Activated T-cell treated with anti-CD3 and anti-CD28 coated beads, Interleukin-2, amount 50 U/mL, for 72 hours (primary cell): ENCODE measurements around the gene KDM3B. TPM values are rescaled to one million over a fixed set of nuclear protein-coding genes. Genes with fewer than 3 reads are reported as not detected.

Experiments used
- ATAC-seq, 2 donors: fragments of 150-1000 bp; cut with Tn5 transposase; replicated peaks in 1 of 2; 2 replicates each; pipeline ENCODE4 v1.10.0; 2021; ENCODE audit warnings: moderate library complexity in 2 of 2, mild to moderate bottlenecking in 1 of 2
- DNase-seq, 2 donors: peaks; one replicate each; pipeline ENCODE4 v3.0.0; 2021 to 2022; ENCODE audit warnings: mixed read lengths in 1 of 2
- H3K27ac Mint-ChIP-seq: one replicate; pipeline ENCODE4 v1.8.0; 2022; ENCODE audit warnings: mild to moderate bottlenecking, moderate library complexity, mixed read lengths
- H3K27me3 Mint-ChIP-seq: one replicate; pipeline ENCODE4 v1.8.0; 2022; ENCODE audit warnings: low read depth, mixed read lengths
- H3K36me3 Mint-ChIP-seq, 2 donors: one replicate each; pipeline ENCODE4 v1.8.0; 2022; ENCODE audit warnings: mixed read lengths in 2 of 2, mild to moderate bottlenecking in 1 of 2; ENCODE audit not compliant: insufficient read depth in 2 of 2
- H3K4me1 Mint-ChIP-seq: one replicate; pipeline ENCODE4 v1.8.0; 2022; ENCODE audit warnings: low read depth, mixed read lengths
- H3K4me3 Mint-ChIP-seq, 2 donors: one replicate each; pipeline ENCODE4 v1.8.0; 2022; ENCODE audit warnings: mild to moderate bottlenecking in 2 of 2, mixed read lengths in 2 of 2, moderate library complexity in 2 of 2
- H3K9me3 Mint-ChIP-seq, 2 donors: one replicate each; pipeline ENCODE4 v1.8.0; 2022; ENCODE audit warnings: mixed read lengths in 2 of 2
- total RNA-seq, 2 donors: library from RNA; stranded (reverse); gene quantifications; one replicate each; pipeline ENCODE4 v1.2.3, GENCODE V29; 2022

Gene KDM3B
- total RNA-seq, 2 donors from 2014 or later: 59.5 to 67.2 TPM

DNA sequence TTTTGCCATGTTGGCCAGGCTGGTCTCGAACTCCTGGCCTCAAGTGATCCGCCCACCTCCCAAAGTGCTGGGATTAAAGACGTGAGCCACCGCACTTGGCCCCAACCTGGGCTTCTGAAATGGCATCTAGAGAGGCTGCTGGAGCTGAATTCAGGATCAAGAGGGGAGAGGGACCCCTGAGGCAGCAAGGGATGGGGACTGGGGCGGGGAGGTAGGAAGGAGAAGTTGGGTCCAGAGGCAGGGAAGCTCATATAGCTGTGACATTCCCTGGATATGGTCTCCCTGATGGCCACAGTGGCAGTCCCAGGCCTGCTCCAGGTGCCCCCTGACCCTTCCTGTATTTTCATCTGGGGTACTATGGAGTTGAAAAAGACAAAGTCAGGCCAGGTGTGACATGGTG lies 98.5 kb downstream of the KDM3B start:
- Mint-ChIP-seq H3K9me3 (no peaks in the 10 kb centered on the region), H3K27me3 (no peaks in the 10 kb centered on the region), H3K4me3 (no peak overlapping the region), H3K27ac (no peak overlapping the region), H3K4me1 (peaks cover 7% of the 10 kb centered on the region), H3K36me3 (no peaks in the 10 kb centered on the region)
- ATAC-seq (no peak), DNase-seq (no peak)

DNA sequence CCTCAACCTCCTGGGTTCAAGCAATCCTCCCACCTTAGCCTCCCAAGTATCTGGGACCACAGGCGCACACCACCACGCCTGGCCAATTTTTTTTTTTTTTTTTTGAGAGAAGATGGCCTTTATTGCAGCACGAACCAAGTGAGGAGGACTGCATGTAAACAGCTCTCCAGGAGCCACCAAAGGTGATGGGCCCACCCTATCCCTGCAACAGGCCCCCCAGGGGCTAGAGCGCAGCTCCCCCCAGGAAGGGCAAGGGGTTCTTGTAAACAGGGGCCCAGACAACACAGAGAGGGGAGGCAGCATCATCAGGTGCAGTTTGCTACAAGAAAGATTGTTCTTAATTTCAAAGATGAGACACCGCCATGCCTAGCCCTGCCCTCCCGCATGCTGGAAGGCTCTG lies 100.2 kb downstream of the KDM3B start:
- DNase-seq (no peak), ATAC-seq (no peak)
- Mint-ChIP-seq H3K4me1 (peaks cover 11% of the 10 kb centered on the region), H3K9me3 (no peaks in the 10 kb centered on the region), H3K4me3 (no peak overlapping the region), H3K27me3 (no peaks in the 10 kb centered on the region), H3K27ac (no peak overlapping the region), H3K36me3 (no peaks in the 10 kb centered on the region)

DNA sequence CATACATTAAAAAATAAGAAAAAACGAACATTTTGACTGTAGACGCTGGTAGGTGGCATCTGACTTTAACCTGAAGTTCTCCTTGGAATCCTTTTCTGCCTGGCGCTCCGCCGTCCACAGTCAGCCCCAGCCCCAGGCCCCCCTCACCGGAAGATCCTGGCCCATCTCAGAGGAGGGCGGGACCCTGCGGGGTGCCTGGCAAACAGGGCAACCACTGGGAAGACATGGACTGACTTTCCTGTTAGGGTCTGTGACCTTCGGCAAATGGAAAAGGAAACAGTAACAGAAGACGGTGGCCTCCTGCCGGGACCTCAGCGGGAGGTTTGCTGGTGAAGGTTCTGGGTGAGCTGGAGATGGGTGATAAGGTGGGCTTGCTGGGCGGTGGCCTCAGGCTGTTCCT lies 101.1 kb downstream of the KDM3B start:
- H3K4me1 Mint-ChIP-seq: peaks cover 18% of the 10 kb centered on the region
- DNase-seq: no peak

GRCh38 chr5:138454121-138454520 lies 101.6 kb downstream of the KDM3B start:
- DNase-seq (no peak), ATAC-seq (no peak)
- no peak overlapping the region for H3K27ac Mint-ChIP-seq
- no peak overlapping the region for H3K4me3 Mint-ChIP-seq
- H3K27me3 Mint-ChIP-seq: no peaks in the 10 kb centered on the region
- H3K9me3 Mint-ChIP-seq: no peaks in the 10 kb centered on the region
- no peaks in the 10 kb centered on the region for H3K36me3 Mint-ChIP-seq
- H3K4me1 Mint-ChIP-seq: peaks cover 23% of the 10 kb centered on the region

More for the DNA sequence above, 101.1 kb downstream of the KDM3B start:
- H3K27me3 Mint-ChIP-seq: no peaks in the 10 kb centered on the region
- H3K4me3 Mint-ChIP-seq: no peak overlapping the region
- H3K27ac Mint-ChIP-seq: no peak overlapping the region
- no peaks in the 10 kb centered on the region for H3K36me3 Mint-ChIP-seq
- no peak for ATAC-seq
- no peaks in the 10 kb centered on the region for H3K9me3 Mint-ChIP-seq

DNA sequence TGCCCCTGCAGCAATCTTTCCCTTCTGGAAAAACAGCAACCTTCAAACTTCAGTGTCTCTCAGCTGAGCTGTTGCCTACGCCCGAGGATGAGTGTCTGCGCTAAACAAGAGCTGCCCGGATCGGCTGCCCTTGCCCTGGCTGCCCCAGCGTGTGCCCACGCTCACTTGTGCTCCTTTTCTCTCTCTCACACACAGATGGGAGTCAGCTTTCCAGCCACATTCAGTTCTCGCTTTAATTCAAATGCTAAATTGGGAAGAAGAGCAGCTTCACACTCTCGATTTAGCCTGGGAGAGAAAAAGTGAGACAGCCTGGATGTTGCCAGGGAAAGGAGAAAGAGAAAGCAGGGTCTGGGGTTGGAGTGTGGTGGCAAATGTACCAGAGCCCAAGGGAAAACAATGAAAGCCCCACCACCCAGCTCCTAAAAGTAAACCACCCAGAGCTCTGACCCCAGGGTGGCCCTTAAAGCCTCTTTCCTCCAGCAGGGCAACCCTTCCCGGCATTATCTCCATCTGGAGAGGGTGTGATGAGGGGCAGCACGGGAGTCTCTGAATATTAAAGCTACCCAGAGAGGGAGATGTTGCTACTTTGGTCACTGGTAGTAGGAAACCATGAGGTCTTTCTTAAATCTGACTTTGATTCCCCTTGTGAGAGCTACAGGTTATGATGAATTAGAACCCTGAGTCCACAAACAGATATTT lies 102.9 kb downstream of the KDM3B start:
- Mint-ChIP-seq H3K36me3 (no peaks in the 10 kb centered on the region), H3K4me1 (peaks cover 29% of the 10 kb centered on the region), H3K4me3 (no peak overlapping the region), H3K27me3 (no peaks in the 10 kb centered on the region), H3K27ac (no peak overlapping the region), H3K9me3 (no peaks in the 10 kb centered on the region)
- no peak for DNase-seq
- ATAC-seq: no peak

- no peaks in the 10 kb centered on the region for H3K27me3 Mint-ChIP-seq
- H3K4me3 Mint-ChIP-seq: peak overlapping the region; percentile 49 to 79
- H3K27ac Mint-ChIP-seq: peak overlapping the region; percentile 39
- H3K36me3 Mint-ChIP-seq: no peaks in the 10 kb centered on the region
- ATAC-seq (no peak), DNase-seq (no peak)
- no peaks in the 10 kb centered on the region for H3K9me3 Mint-ChIP-seq
- H3K4me1 Mint-ChIP-seq: peaks cover 44% of the 10 kb centered on the region
These were observed 105.2 kb downstream of the KDM3B start for GRCh38 chr5:138457531-138458275.

DNA sequence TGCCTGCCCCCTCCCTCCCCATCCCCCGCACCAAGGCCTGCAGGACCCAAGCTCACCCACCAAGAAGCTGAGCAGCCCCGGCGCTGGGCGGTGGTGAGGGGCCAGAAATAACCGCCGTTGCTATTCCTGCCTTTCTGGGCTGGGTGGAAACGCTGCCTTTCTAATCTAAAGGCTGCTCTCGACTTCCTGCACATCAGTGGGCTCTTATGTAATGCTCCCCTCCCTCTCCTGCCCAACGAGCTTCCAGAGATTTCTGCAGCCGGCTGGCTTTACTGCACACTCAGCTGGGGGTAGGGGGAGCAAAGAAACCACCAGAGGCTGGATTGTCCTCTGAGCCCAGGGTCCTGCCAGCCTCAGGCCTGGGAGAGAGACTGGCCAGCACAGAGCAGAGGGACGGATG lies 105.9 kb downstream of the KDM3B start:
- Mint-ChIP-seq H3K27me3 (no peaks in the 10 kb centered on the region), H3K4me3 (peak overlapping the region in 1 of 2 donors; percentile 93), H3K36me3 (no peaks in the 10 kb centered on the region), H3K4me1 (peaks cover 44% of the 10 kb centered on the region), H3K27ac (no peak overlapping the region), H3K9me3 (no peaks in the 10 kb centered on the region)
- DNase-seq: no peak
- no peak for ATAC-seq

DNA sequence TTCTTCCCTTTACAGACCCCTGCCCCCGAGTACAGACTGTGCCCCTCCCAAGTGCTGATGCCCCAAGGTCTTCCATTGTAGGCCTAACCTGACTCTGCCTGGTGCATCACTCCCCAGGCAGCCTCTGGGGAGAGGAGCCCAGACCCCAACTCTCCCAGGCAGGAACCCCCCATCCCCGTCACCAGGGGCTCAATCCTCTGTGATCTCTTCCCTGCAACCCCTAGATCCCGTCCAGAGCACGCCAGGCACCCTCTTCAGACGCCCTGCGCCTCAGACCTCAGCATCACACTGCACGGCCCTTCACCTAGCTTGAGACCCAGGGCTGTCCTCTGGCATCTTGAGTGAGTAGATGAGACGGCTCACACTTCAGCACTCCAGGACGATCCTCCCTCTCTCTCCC lies 106.4 kb downstream of the KDM3B start:
- H3K27me3 Mint-ChIP-seq: no peaks in the 10 kb centered on the region
- H3K27ac Mint-ChIP-seq: peak overlapping the region; percentile 69
- no peaks in the 10 kb centered on the region for H3K9me3 Mint-ChIP-seq
- H3K4me3 Mint-ChIP-seq: peak overlapping the region; percentile 60 to 93
- ATAC-seq (peak; percentile 20 to 35), DNase-seq (no peak)
- peaks cover 44% of the 10 kb centered on the region for H3K4me1 Mint-ChIP-seq
- no peaks in the 10 kb centered on the region for H3K36me3 Mint-ChIP-seq

DNA sequence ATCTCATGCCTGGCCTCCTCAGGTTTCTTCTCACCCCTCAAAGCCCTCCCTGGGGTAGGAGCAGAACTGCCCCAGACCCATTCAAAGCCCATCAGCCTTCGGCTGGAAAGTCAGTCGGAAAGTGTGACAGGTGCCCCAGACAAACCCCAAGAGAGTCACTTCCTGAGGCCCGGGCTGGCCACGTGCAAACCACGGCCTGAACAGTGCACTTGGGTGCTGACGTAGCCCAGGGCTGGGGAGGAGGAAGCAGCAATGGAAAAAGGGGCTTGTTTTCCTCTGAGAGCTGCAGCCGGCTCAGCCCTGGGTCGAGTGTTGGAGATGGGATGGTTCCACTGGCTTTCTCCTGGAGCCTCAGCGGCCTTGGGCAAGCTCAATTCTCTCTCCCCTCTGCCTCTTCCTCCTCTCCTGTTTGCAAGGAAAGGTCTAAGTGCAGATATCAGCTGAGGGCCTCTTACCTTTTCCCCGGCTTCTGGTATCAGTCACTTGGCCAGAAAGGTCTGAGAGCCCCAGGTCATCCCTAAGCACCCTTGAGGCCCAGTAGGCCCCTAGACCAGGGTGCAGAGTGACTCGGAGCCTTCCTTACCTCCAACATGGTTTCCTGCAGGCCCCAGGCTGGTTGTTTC lies 106.9 kb downstream of the KDM3B start:
- H3K27ac Mint-ChIP-seq: peak overlapping the region; percentile 69
- H3K36me3 Mint-ChIP-seq: no peaks in the 10 kb centered on the region
- H3K27me3 Mint-ChIP-seq: no peaks in the 10 kb centered on the region

DNA sequence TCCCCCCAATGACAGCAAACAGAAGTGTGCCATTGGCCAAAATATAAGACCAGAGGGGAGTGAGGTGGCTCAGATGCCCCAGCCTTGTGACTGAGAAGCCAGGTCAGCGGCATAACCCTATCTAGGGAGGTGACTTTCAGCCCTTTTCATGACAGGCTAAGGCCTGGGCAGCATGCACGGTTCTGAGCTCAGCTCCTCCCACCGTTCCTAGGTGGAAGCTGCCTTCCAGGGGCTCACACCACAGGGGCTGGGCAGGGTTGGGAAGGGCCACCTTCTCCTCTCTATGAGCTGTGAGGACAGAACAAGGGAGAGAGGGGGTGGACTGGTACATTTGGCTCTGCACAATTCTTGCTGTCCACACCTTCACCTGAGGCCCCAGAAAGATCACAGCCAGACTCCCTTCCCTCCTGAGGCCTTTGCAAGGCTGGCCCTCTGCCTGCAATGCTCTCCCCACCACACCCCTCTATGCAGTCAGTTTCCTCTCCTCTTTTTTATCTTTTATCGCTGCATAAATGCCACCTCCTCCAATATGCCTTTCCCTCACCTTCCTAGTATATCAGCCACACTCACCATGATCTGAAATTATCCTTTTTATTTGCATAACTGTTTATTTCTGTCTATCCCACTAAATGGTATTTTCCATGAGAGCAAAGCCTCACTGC lies 107.7 kb downstream of the KDM3B start:
- Mint-ChIP-seq H3K9me3 (no peaks in the 10 kb centered on the region), H3K27me3 (no peaks in the 10 kb centered on the region)

More for the DNA sequence above, 106.9 kb downstream of the KDM3B start:
- Mint-ChIP-seq H3K4me3 (peak overlapping the region; percentile 60 to 93), H3K9me3 (no peaks in the 10 kb centered on the region), H3K4me1 (peaks cover 44% of the 10 kb centered on the region)
- peak; percentile 82 to 83 for ATAC-seq
- peak; percentile 89 to 91 for DNase-seq

DNA sequence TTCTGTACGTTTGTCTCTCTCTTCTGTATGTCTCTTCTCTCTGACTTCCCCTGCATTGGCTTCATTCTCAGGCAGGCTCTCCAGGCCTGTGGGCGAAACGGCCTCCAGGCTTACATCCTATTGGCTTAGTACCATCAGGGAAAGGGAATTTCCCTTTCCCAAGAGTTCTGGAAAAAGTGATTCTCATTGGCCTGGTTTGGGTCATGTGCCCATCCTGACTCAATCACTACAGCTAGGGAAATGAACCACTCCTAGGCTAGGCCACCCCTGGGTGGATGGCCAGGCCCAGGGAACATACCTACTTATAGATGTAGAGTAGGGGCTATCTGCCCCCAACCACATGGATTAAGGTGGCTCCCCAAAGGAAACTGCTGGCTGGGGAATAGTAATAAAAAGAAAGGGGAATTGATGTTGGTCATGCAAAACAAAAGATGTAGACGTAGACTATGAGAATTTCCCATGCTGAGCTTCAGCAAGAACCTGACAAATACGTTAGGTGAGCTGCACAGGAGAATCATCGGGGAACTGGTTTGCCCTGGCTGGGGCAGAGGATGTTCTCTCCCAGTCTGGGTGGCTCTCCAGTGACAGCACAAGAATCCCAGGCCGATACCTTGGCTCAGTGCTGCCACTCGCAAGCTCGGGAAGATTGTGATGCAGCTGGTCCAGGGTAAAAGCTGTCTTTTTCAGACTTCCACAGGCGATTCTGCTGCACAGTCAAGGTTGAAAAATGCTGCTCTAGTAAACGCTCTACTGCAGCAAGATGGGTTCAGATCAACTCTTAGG lies 109.0 kb downstream of the KDM3B start:
- Mint-ChIP-seq H3K27ac (no peak overlapping the region), H3K9me3 (no peaks in the 10 kb centered on the region), H3K4me1 (peaks cover 46% of the 10 kb centered on the region), H3K4me3 (peak overlapping the region; percentile 17 to 44), H3K27me3 (no peaks in the 10 kb centered on the region), H3K36me3 (peaks cover 1 to 2% of the 10 kb centered on the region in 2 donors)
- DNase-seq (no peak), ATAC-seq (no peak)

More for the DNA sequence above, 107.7 kb downstream of the KDM3B start:
- Mint-ChIP-seq H3K4me3 (peak overlapping the region; percentile 60 to 93), H3K27ac (peak overlapping the region; percentile 85), H3K36me3 (no peaks in the 10 kb centered on the region), H3K4me1 (peaks cover 44% of the 10 kb centered on the region)
- DNase-seq (no peak), ATAC-seq (no peak)

- no peaks in the 10 kb centered on the region for H3K27me3 Mint-ChIP-seq
- no peak for ATAC-seq
- H3K9me3 Mint-ChIP-seq: no peaks in the 10 kb centered on the region
- peaks cover 55% of the 10 kb centered on the region for H3K4me1 Mint-ChIP-seq
- peak overlapping the region; percentile 91 to 94 for H3K4me3 Mint-ChIP-seq
- H3K36me3 Mint-ChIP-seq: peaks cover 14 to 20% of the 10 kb centered on the region in 2 donors
- DNase-seq: no peak
- no peak overlapping the region for H3K27ac Mint-ChIP-seq
These were observed 111.0 kb downstream of the KDM3B start for GRCh38 chr5:138463419-138464007.
